ENCODE data around the gene KRI1.

DNA sequence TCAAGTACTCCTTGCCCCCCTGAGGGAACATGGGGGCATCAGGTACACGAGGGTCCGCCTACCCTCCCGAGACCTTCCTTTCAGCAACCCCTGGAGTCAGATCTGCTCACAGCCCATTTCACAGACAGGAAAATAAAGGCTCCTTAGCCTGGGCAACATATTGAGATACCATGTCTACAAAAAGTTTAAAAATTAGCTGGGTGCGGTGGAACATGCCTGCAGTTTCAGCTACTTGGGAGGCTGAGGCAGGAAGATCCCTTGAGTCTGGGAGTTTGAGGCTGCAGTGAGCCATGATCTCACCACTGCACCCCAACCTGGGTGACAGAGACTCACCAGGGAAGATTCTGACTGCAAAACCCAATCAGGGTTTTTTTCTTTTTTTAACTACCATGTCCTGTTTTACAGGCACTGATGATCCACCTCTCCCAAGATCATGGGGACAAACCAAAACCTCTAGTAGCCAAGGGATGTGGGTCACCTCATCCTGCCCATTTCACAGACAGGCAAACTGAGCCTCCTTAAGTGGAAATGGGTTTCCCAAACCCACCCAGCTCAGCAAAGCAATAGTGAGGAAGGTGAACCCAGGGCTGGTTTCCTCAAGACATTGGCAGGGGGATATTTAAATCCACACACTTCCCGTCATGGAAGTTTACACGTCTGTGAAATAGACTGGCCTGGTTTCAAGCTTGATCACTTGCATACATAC is 9.4 kb upstream of the KRI1 start:
- TF ChIP-seq, protein P1, sequence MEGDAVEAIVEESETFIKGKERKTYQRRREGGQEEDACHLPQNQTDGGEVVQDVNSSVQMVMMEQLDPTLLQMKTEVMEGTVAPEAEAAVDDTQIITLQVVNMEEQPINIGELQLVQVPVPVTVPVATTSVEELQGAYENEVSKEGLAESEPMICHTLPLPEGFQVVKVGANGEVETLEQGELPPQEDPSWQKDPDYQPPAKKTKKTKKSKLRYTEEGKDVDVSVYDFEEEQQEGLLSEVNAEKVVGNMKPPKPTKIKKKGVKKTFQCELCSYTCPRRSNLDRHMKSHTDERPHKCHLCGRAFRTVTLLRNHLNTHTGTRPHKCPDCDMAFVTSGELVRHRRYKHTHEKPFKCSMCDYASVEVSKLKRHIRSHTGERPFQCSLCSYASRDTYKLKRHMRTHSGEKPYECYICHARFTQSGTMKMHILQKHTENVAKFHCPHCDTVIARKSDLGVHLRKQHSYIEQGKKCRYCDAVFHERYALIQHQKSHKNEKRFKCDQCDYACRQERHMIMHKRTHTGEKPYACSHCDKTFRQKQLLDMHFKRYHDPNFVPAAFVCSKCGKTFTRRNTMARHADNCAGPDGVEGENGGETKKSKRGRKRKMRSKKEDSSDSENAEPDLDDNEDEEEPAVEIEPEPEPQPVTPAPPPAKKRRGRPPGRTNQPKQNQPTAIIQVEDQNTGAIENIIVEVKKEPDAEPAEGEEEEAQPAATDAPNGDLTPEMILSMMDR (IDR thresholded peaks at IDR 0.05; ENCODE audit: low read length): no peak
- no peak for TF ChIP-seq EZH2 (optimal IDR thresholded peaks at IDR 0.05; ENCODE audit: low read depth, low read length)

Measured in MM.1S (cell line).